Neural cell (in vitro differentiated cells): ENCODE results near the gene PRKCA. TPM values are rescaled to one million over a fixed set of nuclear protein-coding genes. Genes with fewer than 3 reads are reported as not detected.

Experiments
- H2AFZ ChIP-seq: fragments of 200-600, 300-800 bp; sonication (generic), shearing (Covaris generic); 2 replicates; pipeline ENCODE4 v1.6.0; 2014; ENCODE audit warnings: low read depth, mild to moderate bottlenecking, antibody characterized with exemption, low read length, moderate library complexity
- H3F3A ChIP-seq: fragments of 200-600 bp; shearing (Covaris generic); 2 replicates; pipeline ENCODE4 v1.6.1; 2016; ENCODE audit warnings: mild to moderate bottlenecking, moderate library complexity, mixed read lengths, antibody characterized with exemption, low read length; ENCODE audit not compliant: insufficient read depth, poor library complexity, severe bottlenecking
- H3K27ac ChIP-seq: fragments of 200-600, 300-800 bp; sonication (generic), shearing (Covaris generic); 2 replicates; pipeline ENCODE4 v1.5.1; 2014; ENCODE audit warnings: mild to moderate bottlenecking, low read length, moderate library complexity
- H3K27me3 ChIP-seq: fragments of 300-800, 200-600 bp; sonication (generic), shearing (Covaris generic); 2 replicates; pipeline ENCODE4 v1.6.0; 2014; ENCODE audit warnings: mild to moderate bottlenecking, low read depth, low read length, moderate library complexity; ENCODE audit not compliant: insufficient read depth
- H3K36me3 ChIP-seq: fragments of 300-800, 200-600 bp; sonication (generic), shearing (Covaris generic); 2 replicates; pipeline ENCODE4 v1.5.1; 2014; ENCODE audit warnings: mild to moderate bottlenecking, antibody characterized with exemption, low read length, moderate library complexity; ENCODE audit not compliant: insufficient read depth
- H3K4me2 ChIP-seq: fragments of 300-800, 200-600 bp; sonication (generic), shearing (Covaris generic); 2 replicates; pipeline ENCODE4 v1.6.0; 2014; ENCODE audit warnings: mild to moderate bottlenecking, low read length
- H3K4me3 ChIP-seq: fragments of 300-800, 200-600 bp; sonication (generic), shearing (Covaris generic); 2 replicates; pipeline ENCODE4 v1.5.1; 2014; ENCODE audit warnings: mild to moderate bottlenecking, low read length, moderate library complexity
- H3K79me2 ChIP-seq: fragments of 200-600 bp; shearing (Covaris generic); replicated peaks from 2 replicates; pipeline ENCODE4 v1.6.0; 2014; ENCODE audit warnings: mild to moderate bottlenecking, low read length, moderate library complexity; ENCODE audit not compliant: insufficient read depth
- H3K9ac ChIP-seq: fragments of 300-800, 200-600 bp; sonication (generic), shearing (Covaris generic); 2 replicates; pipeline ENCODE4 v1.6.1; 2016; ENCODE audit warnings: mild to moderate bottlenecking, low read length, mixed read lengths
- H3K9me2 ChIP-seq: fragments of 200-600 bp; shearing (Covaris generic); 2 replicates; pipeline ENCODE4 v1.6.1; 2016; ENCODE audit warnings: mild to moderate bottlenecking, low read length, mixed read lengths; ENCODE audit not compliant: insufficient read depth
- H3K9me3 ChIP-seq: fragments of 200-600, 300-800 bp; sonication (generic), shearing (Covaris generic); 2 replicates; pipeline ENCODE4 v1.6.1; 2016; ENCODE audit warnings: mild to moderate bottlenecking, mixed run types, low read length, moderate library complexity, mixed read lengths
- H4K20me1 ChIP-seq: fragments of 200-600 bp; shearing (Covaris generic); 2 replicates; pipeline ENCODE4 v1.6.1; 2016; ENCODE audit warnings: mild to moderate bottlenecking, mixed run types; ENCODE audit not compliant: insufficient read depth
- EP300 ChIP-seq: fragments of 450-650 bp; conservative IDR thresholded peaks from 2 replicates; pipeline ENCODE4 v1.6.1; 2014; ENCODE audit warnings: antibody characterized with exemption, mild to moderate bottlenecking, moderate library complexity; ENCODE audit not compliant: poor library complexity, severe bottlenecking
- EZH2 ChIP-seq: fragments of 200-600, 300-800 bp; shearing (Covaris generic), sonication (generic); IDR thresholded peaks from 2 replicates; pipeline ENCODE4 v1.6.1; 2014; ENCODE audit warnings: antibody characterized with exemption, low read length, borderline replicate concordance, mild to moderate bottlenecking; ENCODE audit not compliant: insufficient read depth, poor library complexity, severe bottlenecking
- MXI1 ChIP-seq: fragments of 450-650 bp; conservative IDR thresholded peaks from 2 replicates; pipeline ENCODE4 v1.6.1; 2014; ENCODE audit warnings: antibody characterized with exemption, mild to moderate bottlenecking; ENCODE audit not compliant: poor library complexity, severe bottlenecking
- POLR2AphosphoS5 ChIP-seq: IDR thresholded peaks from 2 replicates; pipeline ENCODE4 v1.6.1; 2012
- RAD21 ChIP-seq: fragments of 450-650 bp; conservative IDR thresholded peaks from 2 replicates; pipeline ENCODE4 v1.6.1; 2014; ENCODE audit warnings: antibody characterized with exemption, mild to moderate bottlenecking, moderate library complexity
- SMC3 ChIP-seq: fragments of 450-650 bp; conservative IDR thresholded peaks from 2 replicates; pipeline ENCODE4 v1.6.1; 2014; ENCODE audit warnings: antibody characterized with exemption, mild to moderate bottlenecking, moderate library complexity; ENCODE audit not compliant: poor library complexity
- TAF1 ChIP-seq: IDR thresholded peaks from 2 replicates; pipeline ENCODE4 v1.6.1; 2012; ENCODE audit warnings: low read depth
- polyA plus RNA-seq: library from polyadenylated mRNA; depleted of rRNA; stranded (reverse); fragments of >200 nt; gene quantifications from 2 replicates; pipeline ENCODE4 v1.2.3, GENCODE V29; 2014
- TF ChIP-seq, protein P1 (sequence below): fragments of 450-650 bp; IDR thresholded peaks from 2 replicates; pipeline ENCODE4 v1.5.1; 2014; ENCODE audit warnings: antibody characterized with exemption, mild to moderate bottlenecking, moderate library complexity; ENCODE audit not compliant: poor library complexity, severe bottlenecking
- TF ChIP-seq, protein P2 (sequence below): IDR thresholded peaks from 2 replicates; pipeline ENCODE4 v1.6.1; 2012; ENCODE audit warnings: borderline replicate concordance

Gene PRKCA
- polyA plus RNA-seq, 1 donor from 2014 or later: 5.9 TPM

DNA sequence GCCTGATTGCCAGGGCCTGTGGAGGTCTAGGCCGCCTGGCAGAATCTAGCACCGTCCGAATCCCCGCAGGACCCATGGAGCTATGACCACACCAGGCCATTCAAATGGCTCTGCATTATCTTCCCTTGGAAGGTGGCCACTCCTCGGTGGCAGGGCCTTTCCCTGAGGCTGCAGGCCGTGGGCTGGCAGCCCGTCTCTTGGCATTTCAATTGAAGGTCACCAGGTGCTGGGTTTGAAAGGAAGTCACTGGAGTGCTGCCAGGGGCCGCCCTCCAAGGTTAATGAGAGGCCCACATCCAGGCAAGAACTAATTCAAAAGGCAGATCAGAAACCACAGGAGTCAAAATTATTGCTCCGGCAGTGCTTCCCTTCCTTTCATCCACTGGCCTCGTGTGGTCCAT lies 504.8 kb downstream of the PRKCA start:
- Histone ChIP-seq H2AFZ (no peak overlapping the region), H4K20me1 (no peaks in the 10 kb centered on the region), H3K9me2 (no peaks in the 10 kb centered on the region), H3K4me2 (no peak overlapping the region), H3K79me2 (no peaks in the 10 kb centered on the region), H3K27ac (no peak overlapping the region), H3K36me3 (no peaks in the 10 kb centered on the region), H3K4me3 (no peak overlapping the region), H3K9ac (no peak overlapping the region), H3K27me3 (no peaks in the 10 kb centered on the region), H3K9me3 (no peaks in the 10 kb centered on the region), H3F3A (no peaks in the 10 kb centered on the region)
- no peak for TF ChIP-seq POLR2AphosphoS5
- no peak for TF ChIP-seq SMC3
- no peak for TF ChIP-seq RAD21
- no peak for TF ChIP-seq TAF1
- no peak for TF ChIP-seq EZH2

GRCh38 chr17:66809408-66809807 lies 507.0 kb downstream of the PRKCA start:
- Histone ChIP-seq H2AFZ (no peak overlapping the region), H3K9me2 (no peaks in the 10 kb centered on the region), H3K27me3 (no peaks in the 10 kb centered on the region), H3K27ac (no peak overlapping the region), H3K36me3 (no peaks in the 10 kb centered on the region), H4K20me1 (no peaks in the 10 kb centered on the region), H3K79me2 (no peaks in the 10 kb centered on the region), H3K4me2 (no peak overlapping the region), H3K4me3 (no peak overlapping the region), H3F3A (no peaks in the 10 kb centered on the region), H3K9me3 (no peaks in the 10 kb centered on the region), H3K9ac (no peak overlapping the region)
- TF ChIP-seq TAF1 (no peak), EZH2 (no peak), SMC3 (no peak), POLR2AphosphoS5 (no peak), MXI1 (no peak), EP300 (no peak), RAD21 (no peak)
- TF ChIP-seq, protein P1, sequence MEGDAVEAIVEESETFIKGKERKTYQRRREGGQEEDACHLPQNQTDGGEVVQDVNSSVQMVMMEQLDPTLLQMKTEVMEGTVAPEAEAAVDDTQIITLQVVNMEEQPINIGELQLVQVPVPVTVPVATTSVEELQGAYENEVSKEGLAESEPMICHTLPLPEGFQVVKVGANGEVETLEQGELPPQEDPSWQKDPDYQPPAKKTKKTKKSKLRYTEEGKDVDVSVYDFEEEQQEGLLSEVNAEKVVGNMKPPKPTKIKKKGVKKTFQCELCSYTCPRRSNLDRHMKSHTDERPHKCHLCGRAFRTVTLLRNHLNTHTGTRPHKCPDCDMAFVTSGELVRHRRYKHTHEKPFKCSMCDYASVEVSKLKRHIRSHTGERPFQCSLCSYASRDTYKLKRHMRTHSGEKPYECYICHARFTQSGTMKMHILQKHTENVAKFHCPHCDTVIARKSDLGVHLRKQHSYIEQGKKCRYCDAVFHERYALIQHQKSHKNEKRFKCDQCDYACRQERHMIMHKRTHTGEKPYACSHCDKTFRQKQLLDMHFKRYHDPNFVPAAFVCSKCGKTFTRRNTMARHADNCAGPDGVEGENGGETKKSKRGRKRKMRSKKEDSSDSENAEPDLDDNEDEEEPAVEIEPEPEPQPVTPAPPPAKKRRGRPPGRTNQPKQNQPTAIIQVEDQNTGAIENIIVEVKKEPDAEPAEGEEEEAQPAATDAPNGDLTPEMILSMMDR: no peak
- TF ChIP-seq, protein P2, sequence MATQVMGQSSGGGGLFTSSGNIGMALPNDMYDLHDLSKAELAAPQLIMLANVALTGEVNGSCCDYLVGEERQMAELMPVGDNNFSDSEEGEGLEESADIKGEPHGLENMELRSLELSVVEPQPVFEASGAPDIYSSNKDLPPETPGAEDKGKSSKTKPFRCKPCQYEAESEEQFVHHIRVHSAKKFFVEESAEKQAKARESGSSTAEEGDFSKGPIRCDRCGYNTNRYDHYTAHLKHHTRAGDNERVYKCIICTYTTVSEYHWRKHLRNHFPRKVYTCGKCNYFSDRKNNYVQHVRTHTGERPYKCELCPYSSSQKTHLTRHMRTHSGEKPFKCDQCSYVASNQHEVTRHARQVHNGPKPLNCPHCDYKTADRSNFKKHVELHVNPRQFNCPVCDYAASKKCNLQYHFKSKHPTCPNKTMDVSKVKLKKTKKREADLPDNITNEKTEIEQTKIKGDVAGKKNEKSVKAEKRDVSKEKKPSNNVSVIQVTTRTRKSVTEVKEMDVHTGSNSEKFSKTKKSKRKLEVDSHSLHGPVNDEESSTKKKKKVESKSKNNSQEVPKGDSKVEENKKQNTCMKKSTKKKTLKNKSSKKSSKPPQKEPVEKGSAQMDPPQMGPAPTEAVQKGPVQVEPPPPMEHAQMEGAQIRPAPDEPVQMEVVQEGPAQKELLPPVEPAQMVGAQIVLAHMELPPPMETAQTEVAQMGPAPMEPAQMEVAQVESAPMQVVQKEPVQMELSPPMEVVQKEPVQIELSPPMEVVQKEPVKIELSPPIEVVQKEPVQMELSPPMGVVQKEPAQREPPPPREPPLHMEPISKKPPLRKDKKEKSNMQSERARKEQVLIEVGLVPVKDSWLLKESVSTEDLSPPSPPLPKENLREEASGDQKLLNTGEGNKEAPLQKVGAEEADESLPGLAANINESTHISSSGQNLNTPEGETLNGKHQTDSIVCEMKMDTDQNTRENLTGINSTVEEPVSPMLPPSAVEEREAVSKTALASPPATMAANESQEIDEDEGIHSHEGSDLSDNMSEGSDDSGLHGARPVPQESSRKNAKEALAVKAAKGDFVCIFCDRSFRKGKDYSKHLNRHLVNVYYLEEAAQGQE: no peak
